Stimulated activated CD4-positive, alpha-beta T cell treated with anti-CD3 and anti-CD28 coated beads, Interleukin-1b, Interleukin-23, amount 100 ng/mL, for 4 hours (primary cell): ENCODE results near the gene AGBL1.

Experiments
- DNase-seq, 2 donors: peaks; one replicate each; pipeline ENCODE4 v3.0.0-alpha.2; 2020; ENCODE audit warnings: low read depth in 2 of 2

The AGBL1 gene

GRCh38 chr15:86590461-86590860 is 510.8 kb downstream of the AGBL1 start:
- DNase-seq = no peak

GRCh38 chr15:86591158-86591557 is 511.5 kb downstream of the AGBL1 start:
- no peak for DNase-seq

- DNase-seq = no peak
Measured at GRCh38 chr15:86591994-86592735, 512.5 kb downstream of the AGBL1 start.

- no peak for DNase-seq
Measured at GRCh38 chr15:86595741-86596140, 516.1 kb downstream of the AGBL1 start.

GRCh38 chr15:86603466-86603865 is 523.8 kb downstream of the AGBL1 start:
- DNase-seq = no peak

GRCh38 chr15:86608461-86609205 is 529.0 kb downstream of the AGBL1 start:
- DNase-seq = no peak

GRCh38 chr15:86609275-86609674 is 529.6 kb downstream of the AGBL1 start:
- no peak for DNase-seq

- DNase-seq = no peak
Measured at GRCh38 chr15:86610038-86610437, 530.4 kb downstream of the AGBL1 start.

GRCh38 chr15:86611417-86612040 is 531.9 kb downstream of the AGBL1 start:
- DNase-seq = peak in 1 of 2 donors; percentile 8

- no peak for DNase-seq
Measured at GRCh38 chr15:86615411-86615810, 535.7 kb downstream of the AGBL1 start.

GRCh38 chr15:86615816-86616215 is 536.1 kb downstream of the AGBL1 start:
- no peak for DNase-seq

GRCh38 chr15:86616771-86617170 is 537.1 kb downstream of the AGBL1 start:
- DNase-seq = no peak

- no peak for DNase-seq
Measured at GRCh38 chr15:86620157-86620556, 540.5 kb downstream of the AGBL1 start.

- DNase-seq = no peak
Measured at GRCh38 chr15:86620641-86621349, 541.1 kb downstream of the AGBL1 start.

- no peak for DNase-seq
Measured at GRCh38 chr15:86623236-86623635, 543.6 kb downstream of the AGBL1 start.

GRCh38 chr15:86624261-86625036 is 544.8 kb downstream of the AGBL1 start:
- peak; percentile 56 to 62 for DNase-seq

- DNase-seq = no peak
Measured at GRCh38 chr15:86629409-86630356, 550.0 kb downstream of the AGBL1 start.

- no peak for DNase-seq
Measured at GRCh38 chr15:86630946-86631345, 551.3 kb downstream of the AGBL1 start.

- no peak for DNase-seq
Measured at GRCh38 chr15:86634146-86634545, 554.5 kb downstream of the AGBL1 start.

- DNase-seq = no peak
Measured at GRCh38 chr15:86634992-86635638, 555.4 kb downstream of the AGBL1 start.
